A549 (cell line): ENCODE measurements around the gene MGLL. TPM values are rescaled to one million over a fixed set of nuclear protein-coding genes. Genes with fewer than 3 reads are reported as not detected.

Source experiments
- ATAC-seq, 2 experiments: fragments of 200-7000 bp in 1 of 2; fragments of >200 bp in 1 of 2; cut with Nextera tagmentation in 1 of 2; cut with Tn5 transposase in 1 of 2; 3 replicates each; pipeline versions ENCODE4 v1.8.0 to v1.9.1; 2018 to 2020; ENCODE audit warnings: mild to moderate bottlenecking in 1 of 2, moderate library complexity in 1 of 2
- CTCF ChIA-PET: fragments of 300-600 bp; sonication (Branson Sonifier 250); formaldehyde crosslinking; extraction: SDS; loops from one replicate; lab custom pipeline; 2021; ENCODE audit warnings: antibody characterized with exemption, inconsistent platforms; lab: Yijun Ruan, JAX
- POLR2A ChIA-PET: fragments of 350-600 bp; formaldehyde crosslinking; extraction: SDS; loops from one replicate; lab custom pipeline; 2021; ENCODE audit warnings: antibody characterized with exemption, inconsistent platforms; lab: Yijun Ruan, JAX
- DNase-seq, 2 experiments: peaks; one replicate each; pipeline versions ENCODE4 v3.0.0 to v3.0.0-alpha.2; 2011 to 2016; ENCODE audit warnings: low read depth in 1 of 2, low spot score in 1 of 2
- FAIRE-seq: peaks from 2 replicates; lab custom pipeline; 2011; peaks lifted over from hg19 to GRCh38; lab: Jason Lieb, UNC
- H3K27ac ChIP-seq, 2 experiments: fragments of >200 bp; sonication (Bioruptor Twin); formaldehyde crosslinking; 3 replicates each; pipeline ENCODE4 v1.5.1; 2016 to 2017
- H3K4me1 ChIP-seq: fragments of >200 bp; sonication (Bioruptor Twin); formaldehyde crosslinking; 3 replicates; pipeline ENCODE4 v1.6.1; 2016
- H3K4me2 ChIP-seq: fragments of >200 bp; sonication (Bioruptor Twin); formaldehyde crosslinking; 3 replicates; pipeline ENCODE4 v1.6.1; 2016
- H3K4me3 ChIP-seq: fragments of >200 bp; sonication (Bioruptor Twin); formaldehyde crosslinking; 3 replicates; pipeline ENCODE4 v1.5.1; 2016
- H3K9me3 ChIP-seq: fragments of >200 bp; sonication (Bioruptor Twin); formaldehyde crosslinking; 3 replicates; pipeline ENCODE4 v1.6.1; 2016
- BHLHE40 ChIP-seq: IDR thresholded peaks from 2 replicates; pipeline ENCODE4 v1.6.1; 2012; ENCODE audit warnings: low read depth, low read length, inconsistent platforms
- CBX2 ChIP-seq: fragments of 200-600 bp; sonication (generic); IDR thresholded peaks from 2 replicates; pipeline ENCODE4 v1.6.1; 2016; ENCODE audit warnings: low read depth, mild to moderate bottlenecking, borderline replicate concordance
- CHD2 ChIP-seq: fragments of 150-350 bp; IDR thresholded peaks from 2 replicates; pipeline ENCODE4 v1.6.1; 2014; ENCODE audit warnings: low read length; ENCODE audit not compliant: partially characterized antibody
- CTCF ChIP-seq: fragments of >200 bp; sonication (Bioruptor Twin); formaldehyde crosslinking; IDR thresholded peaks from 3 replicates; pipeline ENCODE4 v1.5.1; 2016
- EHMT2 ChIP-seq: fragments of 200-600 bp; sonication (generic); IDR thresholded peaks from 2 replicates; pipeline ENCODE4 v1.6.1; 2016; ENCODE audit warnings: antibody characterized with exemption, low read depth, mild to moderate bottlenecking, moderate library complexity
- FOXS1 ChIP-seq: fragments of 250-450 bp; sonication (Bioruptor Pico); IDR thresholded peaks from 2 replicates; pipeline ENCODE4 v1.5.0; 2020; ENCODE audit warnings: mild to moderate bottlenecking, moderate library complexity
- HDAC2 ChIP-seq: fragments of 200-600 bp; sonication (generic); IDR thresholded peaks from 2 replicates; pipeline ENCODE4 v1.6.1; 2016
- JUNB ChIP-seq: fragments of >200 bp; sonication (Bioruptor Twin); formaldehyde crosslinking; IDR thresholded peaks from 2 replicates; pipeline ENCODE4 v1.6.1; 2016
- KDM5A ChIP-seq: fragments of 200-600 bp; sonication (generic); IDR thresholded peaks from 2 replicates; pipeline ENCODE4 v1.6.1; 2016; ENCODE audit warnings: antibody characterized with exemption, mild to moderate bottlenecking
- MAFK ChIP-seq: fragments of 450-650 bp; IDR thresholded peaks from 2 replicates; pipeline ENCODE4 v1.6.1; 2014; ENCODE audit not compliant: partially characterized antibody
- NPAS2 ChIP-seq: fragments of 250-450 bp; sonication (Bioruptor Pico); IDR thresholded peaks from 2 replicates; pipeline ENCODE4 v1.8.0; 2022; ENCODE audit warnings: mild to moderate bottlenecking, moderate library complexity, borderline replicate concordance
- NR3C1 ChIP-seq: fragments of >200 bp; sonication (Bioruptor Twin); formaldehyde crosslinking; IDR thresholded peaks from 3 replicates; pipeline ENCODE4 v1.6.1; 2017
- POLR2A ChIP-seq: IDR thresholded peaks from 2 replicates; pipeline ENCODE4 v1.6.1; 2012; ENCODE audit warnings: mild to moderate bottlenecking, low read length
- RARB ChIP-seq: fragments of 250-450 bp; sonication (Bioruptor Pico); IDR thresholded peaks from 2 replicates; pipeline ENCODE4 v1.8.0; 2021; ENCODE audit warnings: mild to moderate bottlenecking, moderate library complexity
- RFX5 ChIP-seq: fragments of 450-650 bp; IDR thresholded peaks from 2 replicates; pipeline ENCODE4 v1.7.1; 2014; ENCODE audit warnings: antibody characterized with exemption, mild to moderate bottlenecking, moderate library complexity
- SMC3 ChIP-seq: fragments of >200 bp; sonication (Bioruptor Twin); formaldehyde crosslinking; IDR thresholded peaks from 3 replicates; pipeline ENCODE4 v1.6.1; 2018; ENCODE audit warnings: inconsistent platforms
- ZC3H11A ChIP-seq: fragments of 450-650 bp; IDR thresholded peaks from 2 replicates; pipeline ENCODE4 v1.6.1; 2014; ENCODE audit warnings: antibody characterized with exemption, mild to moderate bottlenecking
- ZNF302 ChIP-seq: fragments of 250-450 bp; sonication (Bioruptor Pico); IDR thresholded peaks from 2 replicates; pipeline ENCODE4 v1.9.0; 2021; ENCODE audit warnings: inconsistent platforms, mild to moderate bottlenecking, moderate library complexity
- WGBS: methylation state at CpG from one replicate; pipeline ENCODE4 v1.1.6; 2017; ENCODE audit errors: missing lambda C conversion rate; 5-methylcytosine and 5-hydroxymethylcytosine counted together
- polyA plus RNA-seq, 4 experiments: library from polyadenylated mRNA; depleted of rRNA in 3 of 4; stranded (reverse); fragments of >200 nt; fragmentation: RNase III in 1 of 4; extraction: RNeasy Plus Mini Kit Qiagen cat#74134 plus additional on column Dnase treatment in 1 of 4; gene quantifications; 2 replicates in 3 of 4; 3 replicates in 1 of 4; pipeline ENCODE4 v1.2.3, GENCODE V29; 2011 to 2017
- TF ChIP-seq, protein P1 (sequence below): fragments of 250-450 bp; sonication (Bioruptor Pico); IDR thresholded peaks from 2 replicates; pipeline ENCODE4 v1.5.0; 2021; ENCODE audit warnings: mild to moderate bottlenecking, moderate library complexity, borderline replicate concordance
- TF ChIP-seq, protein P2 (sequence below): fragments of 450-650 bp; IDR thresholded peaks from 2 replicates; pipeline ENCODE4 v1.6.1; 2014; ENCODE audit warnings: antibody characterized with exemption

The MGLL gene
- polyA plus RNA-seq, 2 of the 4 experiments (the other 2 are of a cell fraction) = 38.5 to 41.5 TPM

DNA sequence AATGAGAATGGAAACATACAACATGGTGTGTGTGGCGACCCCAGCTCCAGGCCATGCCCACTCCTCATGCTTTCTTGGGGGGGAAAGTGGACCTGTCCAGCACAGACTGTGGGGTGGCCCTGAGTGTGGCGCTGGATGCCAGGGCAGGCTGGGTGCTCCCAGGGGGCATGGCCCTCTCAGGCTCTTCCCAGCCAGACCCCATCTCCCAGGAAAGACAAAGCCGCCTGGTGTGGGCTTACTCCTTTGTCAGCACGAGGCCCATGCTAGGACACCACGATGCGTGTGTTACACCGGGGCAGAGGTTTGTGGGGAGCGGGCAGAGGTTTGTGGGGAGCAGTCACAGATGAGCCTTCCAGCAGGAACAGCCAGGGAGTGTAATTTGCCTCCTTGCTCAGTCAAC lies 81.1 kb downstream of the MGLL start:
- no peak overlapping the region for H3K4me3 ChIP-seq
- H3K4me2 ChIP-seq = no peak overlapping the region
- 83% methylated on average over 4 of the region's 8 CpGs for WGBS
- DNase-seq (no peak), FAIRE-seq (no peak), ATAC-seq (no peak)
- peaks cover 82% of the 10 kb centered on the region for H3K4me1 ChIP-seq
- TF ChIP-seq ZNF302 (CRISPR knock-in tag) = no peak
- TF ChIP-seq, protein P1, sequence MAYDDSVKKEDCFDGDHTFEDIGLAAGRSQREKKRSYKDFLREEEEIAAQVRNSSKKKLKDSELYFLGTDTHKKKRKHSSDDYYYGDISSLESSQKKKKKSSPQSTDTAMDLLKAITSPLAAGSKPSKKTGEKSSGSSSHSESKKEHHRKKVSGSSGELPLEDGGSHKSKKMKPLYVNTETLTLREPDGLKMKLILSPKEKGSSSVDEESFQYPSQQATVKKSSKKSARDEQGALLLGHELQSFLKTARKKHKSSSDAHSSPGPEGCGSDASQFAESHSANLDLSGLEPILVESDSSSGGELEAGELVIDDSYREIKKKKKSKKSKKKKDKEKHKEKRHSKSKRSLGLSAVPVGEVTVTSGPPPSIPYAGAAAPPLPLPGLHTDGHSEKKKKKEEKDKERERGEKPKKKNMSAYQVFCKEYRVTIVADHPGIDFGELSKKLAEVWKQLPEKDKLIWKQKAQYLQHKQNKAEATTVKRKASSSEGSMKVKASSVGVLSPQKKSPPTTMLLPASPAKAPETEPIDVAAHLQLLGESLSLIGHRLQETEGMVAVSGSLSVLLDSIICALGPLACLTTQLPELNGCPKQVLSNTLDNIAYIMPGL = no peak
- no peak for TF ChIP-seq NPAS2
- TF ChIP-seq CBX2 = no peak
- no peak for TF ChIP-seq CTCF
- TF ChIP-seq, protein P2, sequence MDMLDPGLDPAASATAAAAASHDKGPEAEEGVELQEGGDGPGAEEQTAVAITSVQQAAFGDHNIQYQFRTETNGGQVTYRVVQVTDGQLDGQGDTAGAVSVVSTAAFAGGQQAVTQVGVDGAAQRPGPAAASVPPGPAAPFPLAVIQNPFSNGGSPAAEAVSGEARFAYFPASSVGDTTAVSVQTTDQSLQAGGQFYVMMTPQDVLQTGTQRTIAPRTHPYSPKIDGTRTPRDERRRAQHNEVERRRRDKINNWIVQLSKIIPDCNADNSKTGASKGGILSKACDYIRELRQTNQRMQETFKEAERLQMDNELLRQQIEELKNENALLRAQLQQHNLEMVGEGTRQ = no peak
- TF ChIP-seq ZC3H11A = no peak
- no peak for TF ChIP-seq SMC3
- no peak for TF ChIP-seq EHMT2
- TF ChIP-seq MAFK = no peak
- TF ChIP-seq RFX5 = no peak
- TF ChIP-seq POLR2A = no peak
- TF ChIP-seq KDM5A = no peak
- TF ChIP-seq NR3C1 = no peak
- TF ChIP-seq HDAC2 = no peak
- ChIA-PET CTCF (no interaction called here), POLR2A (no interaction called here)
- peak overlapping the region; percentile 88 to 90; a peak in 5 of 6 replicates for H3K27ac ChIP-seq
- H3K9me3 ChIP-seq = no peaks in the 10 kb centered on the region

DNA sequence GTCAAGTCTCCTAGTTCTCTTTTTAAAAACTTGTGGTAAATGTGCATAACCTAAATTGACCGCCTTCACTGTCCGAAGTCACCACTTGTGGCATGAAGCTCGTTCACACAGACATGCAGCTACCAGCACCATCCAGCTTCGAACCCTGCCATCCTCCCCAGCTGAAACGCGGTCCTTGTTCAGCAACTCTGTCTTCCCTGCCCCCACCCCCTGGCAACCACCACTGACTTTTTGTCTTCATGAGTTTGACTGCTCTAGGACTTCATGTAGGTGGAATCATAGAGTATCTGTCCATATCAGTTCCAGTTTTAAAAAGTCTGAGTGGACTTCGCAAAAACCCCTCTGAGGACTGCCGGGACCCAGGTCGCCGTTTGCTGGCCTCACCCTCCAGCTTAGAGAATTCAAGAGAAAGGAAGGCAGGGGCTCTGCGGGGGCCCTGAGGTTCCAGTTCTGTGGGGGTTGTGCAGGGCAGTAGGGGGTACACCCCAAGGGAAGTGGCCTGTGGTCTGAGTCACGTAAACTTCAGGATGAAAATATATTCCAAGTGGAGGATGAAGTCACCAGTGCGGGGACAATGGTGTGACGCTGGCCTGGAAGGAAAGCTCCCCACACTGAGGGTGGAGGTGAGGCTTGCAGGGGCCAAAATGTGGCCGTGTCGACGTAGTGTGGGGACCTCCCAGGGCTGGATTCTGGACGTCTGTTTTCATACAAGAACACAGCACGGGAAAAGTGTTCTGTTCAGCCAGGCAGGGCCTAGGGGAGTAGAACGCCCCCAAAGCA lies 82.0 kb downstream of the MGLL start:
- ChIA-PET POLR2A (no interaction called here), CTCF (interaction anchor here (0.6 kb wide), 1 partner anchor 51 kb away, joined by 3 read pairs; no protein-coding TSS in a partner anchor)
- H3K4me3 ChIP-seq = no peak overlapping the region
- ATAC-seq (no peak), DNase-seq (no peak), FAIRE-seq (no peak)
- H3K27ac ChIP-seq = peak overlapping the region; percentile 88 to 90; a peak in 5 of 6 replicates
- no peak overlapping the region for H3K4me2 ChIP-seq
- WGBS = 96% methylated on average over 20 of the region's 20 CpGs
- TF ChIP-seq CHD2 (no peak), HDAC2 (no peak), FOXS1 (CRISPR knock-in tag) (no peak), RARB (CRISPR knock-in tag) (no peak), CBX2 (no peak), BHLHE40 (no peak), JUNB (no peak), RFX5 (no peak)
- TF ChIP-seq, protein P2 = no peak
- H3K4me1 ChIP-seq = peaks cover 82% of the 10 kb centered on the region
- H3K9me3 ChIP-seq = no peaks in the 10 kb centered on the region
